HCT116 (cell line): ENCODE measurements around the gene C11orf42. TPM values are rescaled to one million over a fixed set of nuclear protein-coding genes. Genes with fewer than 3 reads are reported as not detected.

Source experiments
- ATAC-seq: fragments of 200-7000 bp; cut with Tn5 transposase; 2 replicates; pipeline ENCODE4 v1.9.1; 2020; ENCODE audit warnings: mild to moderate bottlenecking, moderate library complexity
- BruUV-seq: library from RNA; stranded (reverse); fragments of 400-500 nt; replicated peaks from 2 replicates; lab custom pipeline; 2021; lab: Mats Ljungman, UMichigan
- CTCF ChIA-PET: fragments of 300-600 bp; sonication (Branson Sonifier 250); formaldehyde crosslinking; loops from one replicate; lab custom pipeline; 2021; ENCODE audit warnings: antibody characterized with exemption; lab: Charles Lee
- POLR2A ChIA-PET: fragments of 300-600, 350-600 bp; sonication (Branson Sonifier 250); formaldehyde crosslinking; loops from one replicate; lab custom pipeline; 2021; ENCODE audit warnings: antibody characterized with exemption; lab: Charles Lee
- RAD21 ChIA-PET, 2 experiments: fragments of 300-600 bp; sonication (Branson Sonifier 250); formaldehyde crosslinking; loops; one replicate each; lab custom pipeline; 2023; ENCODE audit warnings: low total read pairs in 2 of 2; ENCODE audit not compliant: uncharacterized antibody in 2 of 2, unreplicated experiment in 2 of 2, low non-redundant PET in 1 of 2; lab: Charles Lee
- DNase-seq: peaks from one replicate; pipeline ENCODE4 v3.0.0-alpha.2; 2010; ENCODE audit warnings: low read depth, low spot score
- H2AFZ ChIP-seq: fragments of 200-600 bp; shearing (Covaris generic), sonication (generic); 2 replicates; pipeline ENCODE4 v1.6.1; 2017; ENCODE audit warnings: low read depth, mixed run types, mixed read lengths, antibody characterized with exemption, low read length; ENCODE audit not compliant: poor library complexity, severe bottlenecking
- H3K27ac ChIP-seq: 2 replicates; pipeline ENCODE4 v1.5.1; 2012; ENCODE audit warnings: low read depth, low read length
- H3K27me3 ChIP-seq: fragments of 200-600 bp; sonication (generic); 2 replicates; pipeline ENCODE4 v1.6.1; 2016; ENCODE audit warnings: mixed run types, low read length, mixed read lengths; ENCODE audit not compliant: insufficient read depth
- H3K36me3 ChIP-seq, 2 experiments: fragments of 200-500 bp in 1 of 2; fragments of 200-600 bp in 1 of 2; sonication (Bioruptor generic) in 1 of 2; sonication (generic) in 1 of 2; 2 replicates each; pipeline versions ENCODE4 v1.5.1 to v1.6.1; 2014 to 2016; ENCODE audit warnings: low read length in 2 of 2, inconsistent platforms in 1 of 2, mixed read lengths in 1 of 2, mixed run types in 1 of 2; ENCODE audit not compliant: insufficient read depth in 2 of 2, control insufficient read depth in 1 of 2
- H3K4me1 ChIP-seq, 2 experiments: fragments of 200-600 bp in 1 of 2; sonication (generic) in 1 of 2; 2 replicates each; pipeline versions ENCODE4 v1.5.1 to v1.6.1; 2012 to 2017; ENCODE audit warnings: low read length in 2 of 2, inconsistent platforms in 1 of 2, mild to moderate bottlenecking in 1 of 2, mixed read lengths in 1 of 2, mixed run types in 1 of 2, moderate library complexity in 1 of 2; ENCODE audit not compliant: insufficient read depth in 2 of 2, control insufficient read depth in 1 of 2
- H3K4me2 ChIP-seq: fragments of 200-600 bp; sonication (generic); 2 replicates; pipeline ENCODE4 v1.6.1; 2017; ENCODE audit warnings: mixed run types, low read length, mixed read lengths
- H3K4me3 ChIP-seq, 2 experiments: fragments of 200-600 bp in 1 of 2; sonication (generic) in 1 of 2; replicated peaks in 1 of 2; 2 replicates each; pipeline ENCODE4 v1.5.1; 2011 to 2016; ENCODE audit warnings: low read length in 2 of 2, control low read depth in 1 of 2, low read depth in 1 of 2, mild to moderate bottlenecking in 1 of 2, mixed read lengths in 1 of 2, mixed run types in 1 of 2
- H3K79me2 ChIP-seq: fragments of 200-600 bp; sonication (generic); 2 replicates; pipeline ENCODE4 v1.6.1; 2017; ENCODE audit warnings: mild to moderate bottlenecking, mixed run types, low read length, moderate library complexity, mixed read lengths; ENCODE audit not compliant: insufficient read depth
- H3K9ac ChIP-seq: fragments of 200-600 bp; sonication (generic); 2 replicates; pipeline ENCODE4 v1.6.1; 2016; ENCODE audit warnings: low read length, mixed read lengths
- H3K9me2 ChIP-seq: fragments of 200-600 bp; sonication (generic), shearing (Covaris generic); 2 replicates; pipeline ENCODE4 v1.6.1; 2017; ENCODE audit warnings: mixed run types, mild to moderate bottlenecking, moderate library complexity; ENCODE audit not compliant: insufficient read depth
- H3K9me3 ChIP-seq, 2 experiments: fragments of 200-500 bp in 1 of 2; fragments of 200-600 bp in 1 of 2; sonication (Bioruptor generic) in 1 of 2; sonication (generic) in 1 of 2; 2 replicates each; pipeline ENCODE4 v1.6.1; 2014 to 2017; ENCODE audit warnings: low read length in 2 of 2, mixed read lengths in 2 of 2, inconsistent platforms in 1 of 2, low read depth in 1 of 2, mild to moderate bottlenecking in 1 of 2, mixed run types in 1 of 2, moderate library complexity in 1 of 2; ENCODE audit not compliant: control insufficient read depth in 1 of 2, insufficient read depth in 1 of 2
- H4K20me1 ChIP-seq: fragments of 200-600 bp; sonication (generic), shearing (Covaris generic); 2 replicates; pipeline ENCODE4 v1.6.1; 2017; ENCODE audit warnings: mixed run types, mild to moderate bottlenecking, moderate library complexity; ENCODE audit not compliant: insufficient read depth
- ATF3 ChIP-seq: IDR thresholded peaks from 2 replicates; pipeline ENCODE4 v1.6.1; 2012
- CBX3 ChIP-seq: IDR thresholded peaks from 2 replicates; pipeline ENCODE4 v1.6.1; 2012; ENCODE audit warnings: low read depth
- CEBPB ChIP-seq: IDR thresholded peaks from 2 replicates; pipeline ENCODE4 v1.6.1; 2012; ENCODE audit warnings: low read depth
- CTCF ChIP-seq, 3 experiments: fragments of 200-600 bp in 1 of 3; sonication (generic) in 1 of 3; IDR thresholded peaks in 2 of 3; conservative IDR thresholded peaks in 1 of 3; 2 replicates each; pipeline ENCODE4 v1.5.1; 2012 to 2017; ENCODE audit warnings: low read depth in 2 of 3, low read length in 2 of 3, antibody characterized with exemption in 1 of 3, borderline replicate concordance in 1 of 3, control low read depth in 1 of 3, mild to moderate bottlenecking in 1 of 3, mixed read lengths in 1 of 3, mixed run types in 1 of 3, moderate library complexity in 1 of 3; ENCODE audit not compliant: insufficient read depth in 1 of 3
- ELF1 ChIP-seq: IDR thresholded peaks from 2 replicates; pipeline ENCODE4 v1.6.1; 2012; ENCODE audit warnings: low read depth, borderline replicate concordance
- EZH2 ChIP-seq: fragments of 200-600 bp; sonication (generic); IDR thresholded peaks from 2 replicates; pipeline ENCODE4 v1.6.1; 2017; ENCODE audit warnings: antibody characterized with exemption, mixed run types
- JUND ChIP-seq: IDR thresholded peaks from 2 replicates; pipeline ENCODE4 v1.6.1; 2012
- MAX ChIP-seq: IDR thresholded peaks from 2 replicates; pipeline ENCODE4 v1.6.1; 2012
- POLR2A ChIP-seq: IDR thresholded peaks from 2 replicates; pipeline ENCODE4 v1.7.0; 2011; ENCODE audit warnings: borderline replicate concordance; ENCODE audit not compliant: insufficient read depth, insufficient read length; ENCODE audit errors: extremely low read depth
- POLR2AphosphoS5 ChIP-seq: IDR thresholded peaks from 2 replicates; pipeline ENCODE4 v1.6.1; 2011; ENCODE audit warnings: mild to moderate bottlenecking, low read depth, low read length, moderate library complexity
- REST ChIP-seq: IDR thresholded peaks from 2 replicates; pipeline ENCODE4 v1.6.1; 2012; ENCODE audit warnings: low read depth
- SRF ChIP-seq: IDR thresholded peaks from 2 replicates; pipeline ENCODE4 v1.6.1; 2012; ENCODE audit warnings: low read depth
- TCF7L2 ChIP-seq: IDR thresholded peaks from 2 replicates; pipeline ENCODE4 v1.7.0; 2011; ENCODE audit warnings: borderline replicate concordance, inconsistent platforms; ENCODE audit not compliant: insufficient read depth, insufficient read length; ENCODE audit errors: extremely low read depth
- YY1 ChIP-seq: IDR thresholded peaks from 2 replicates; pipeline ENCODE4 v1.6.1; 2011; ENCODE audit warnings: low read length, low read depth, moderate library complexity, mild to moderate bottlenecking; ENCODE audit not compliant: insufficient replicate concordance; ENCODE audit errors: extremely low read depth
- ZFX ChIP-seq: fragments of 450-650 bp; IDR thresholded peaks from 2 replicates; pipeline ENCODE4 v1.6.1; 2017
- ZNF274 ChIP-seq: fragments of 200-500 bp; sonication (Bioruptor generic); IDR thresholded peaks from 2 replicates; pipeline ENCODE4 v1.6.1; 2014; ENCODE audit warnings: mild to moderate bottlenecking, low read depth, low read length, inconsistent platforms
- intact Hi-C: fragments of 100-400 bp; cut with micrococcal nuclease; formaldehyde crosslinking; loops from 2 replicates; pipeline ENCODE4 v1.10.0; 2022
- total RNA-seq: library from RNA; stranded (reverse); gene quantifications from one replicate; pipeline ENCODE4 v1.2.1, GENCODE V29; 2021; ENCODE audit not compliant: unreplicated experiment

The C11orf42 gene
- total RNA-seq, 1 experiment from 2014 or later: not detected

- H3K27me3 ChIP-seq: peaks cover 17% of the 10 kb centered on the region; the same call in 1 of the 2 replicates
- CTCF ChIA-PET: no interaction called here
- no peak for ATAC-seq
- H3K4me3 ChIP-seq: no peak overlapping the region
- no peaks in the 10 kb centered on the region for H3K9me3 ChIP-seq
- no peaks in the 10 kb centered on the region for H4K20me1 ChIP-seq
- TF ChIP-seq POLR2A (no peak), YY1 (no peak), MAX (no peak), JUND (no peak), POLR2AphosphoS5 (no peak), EZH2 (no peak), SRF (no peak), ATF3 (no peak), REST (no peak), ZNF274 (no peak), TCF7L2 (no peak), ZFX (no peak), CBX3 (no peak), CTCF (IDR thresholded peaks at IDR 0.05 in 2 of 3, conservative IDR thresholded peaks at IDR 0.05 in 1 of 3; ENCODE audit: borderline replicate concordance in 1 of 3, insufficient read depth in 1 of 3, low read depth in 2 of 3, low read length in 2 of 3) (no peak), ELF1 (no peak), CEBPB (no peak)
- TF ChIP-seq, all 23 proteins: peak for 0
- H3K27ac ChIP-seq: no peak overlapping the region
- no TSS peak for BruUV-seq
- H2AFZ ChIP-seq: no peak overlapping the region
- RAD21 ChIA-PET: no interaction called here
- POLR2A ChIA-PET: no interaction called here
- no peaks in the 10 kb centered on the region for H3K36me3 ChIP-seq
- H3K79me2 ChIP-seq: no peaks in the 10 kb centered on the region
- no peak overlapping the region for H3K4me2 ChIP-seq
- no peak overlapping the region for H3K9ac ChIP-seq
- H3K4me1 ChIP-seq: no peaks in the 10 kb centered on the region
- no peaks in the 10 kb centered on the region for H3K9me2 ChIP-seq
- DNase-seq: no peak
- intact Hi-C loops: no loop called here
These were observed 4.4 kb upstream of the C11orf42 start for GRCh38 chr11:6200975-6201374.
